ENCODE data around the gene RPS6KA4.

DNA sequence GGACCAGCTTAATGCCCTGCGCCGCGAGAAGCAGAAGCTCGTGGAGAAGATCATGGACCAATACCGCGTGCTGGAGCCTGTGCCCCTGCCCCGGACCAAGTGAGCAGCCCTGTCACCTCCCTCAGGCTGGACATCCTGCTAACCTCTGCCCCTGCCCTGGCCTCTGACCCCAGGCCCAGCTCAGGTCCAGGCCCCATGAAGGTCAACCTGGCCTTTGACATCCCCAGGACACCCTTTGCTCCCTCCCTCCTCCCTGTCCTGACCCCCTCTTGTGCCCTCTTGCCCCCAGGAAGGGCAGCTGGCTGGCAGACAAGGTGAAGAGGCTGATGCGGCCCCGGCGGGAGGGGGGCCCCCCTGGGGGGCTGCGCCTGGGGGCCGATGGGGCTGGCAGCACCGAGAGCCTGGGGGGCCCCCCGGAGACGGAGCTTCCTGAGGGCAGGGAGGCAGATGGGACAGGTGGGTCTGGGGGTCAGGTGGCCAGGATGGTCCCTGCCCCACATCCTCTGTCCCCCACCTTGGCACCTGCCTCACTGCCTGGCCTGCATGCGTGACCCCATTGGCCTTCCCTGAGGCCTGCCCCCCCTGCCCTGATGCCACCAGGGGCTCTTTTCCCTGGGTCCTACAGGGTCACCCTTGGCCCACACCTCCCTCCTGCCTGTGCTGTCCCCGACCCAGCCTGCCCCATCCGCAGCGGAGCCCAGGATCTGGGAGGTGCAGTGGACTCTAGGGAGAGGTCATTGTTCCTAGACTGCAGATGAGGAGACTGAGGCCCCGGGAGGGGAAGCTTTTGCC, 5.1 kb upstream of the RPS6KA4 start:
- TF ChIP-seq, protein P1, sequence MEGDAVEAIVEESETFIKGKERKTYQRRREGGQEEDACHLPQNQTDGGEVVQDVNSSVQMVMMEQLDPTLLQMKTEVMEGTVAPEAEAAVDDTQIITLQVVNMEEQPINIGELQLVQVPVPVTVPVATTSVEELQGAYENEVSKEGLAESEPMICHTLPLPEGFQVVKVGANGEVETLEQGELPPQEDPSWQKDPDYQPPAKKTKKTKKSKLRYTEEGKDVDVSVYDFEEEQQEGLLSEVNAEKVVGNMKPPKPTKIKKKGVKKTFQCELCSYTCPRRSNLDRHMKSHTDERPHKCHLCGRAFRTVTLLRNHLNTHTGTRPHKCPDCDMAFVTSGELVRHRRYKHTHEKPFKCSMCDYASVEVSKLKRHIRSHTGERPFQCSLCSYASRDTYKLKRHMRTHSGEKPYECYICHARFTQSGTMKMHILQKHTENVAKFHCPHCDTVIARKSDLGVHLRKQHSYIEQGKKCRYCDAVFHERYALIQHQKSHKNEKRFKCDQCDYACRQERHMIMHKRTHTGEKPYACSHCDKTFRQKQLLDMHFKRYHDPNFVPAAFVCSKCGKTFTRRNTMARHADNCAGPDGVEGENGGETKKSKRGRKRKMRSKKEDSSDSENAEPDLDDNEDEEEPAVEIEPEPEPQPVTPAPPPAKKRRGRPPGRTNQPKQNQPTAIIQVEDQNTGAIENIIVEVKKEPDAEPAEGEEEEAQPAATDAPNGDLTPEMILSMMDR (IDR thresholded peaks at IDR 0.05) = no peak
- TF ChIP-seq POLR2AphosphoS5 (IDR thresholded peaks at IDR 0.05) (no peak), EP300 (IDR thresholded peaks at IDR 0.05) (no peak), POLR2A (IDR thresholded peaks at IDR 0.05; ENCODE audit: low read depth) (no peak)

Data from esophagus muscularis mucosa (tissue), 4 donors.